OCI-LY7 (cell line): ENCODE measurements around the gene TP53TG3E. TPM values are rescaled to one million over a fixed set of nuclear protein-coding genes. Genes with fewer than 3 reads are reported as not detected.

ENCODE experiments used
- small RNA-seq: library from RNA; depleted of rRNA; stranded (forward); fragments of <200 nt; gene quantifications from one replicate; pipeline ENCODE3, GENCODE V24; 2014
- total RNA-seq, 2 experiments: library from RNA; depleted of rRNA in 1 of 2; stranded (reverse); fragments of >200 nt in 1 of 2; shearing (Covaris generic) in 1 of 2; gene quantifications; 2 replicates each; pipeline ENCODE4 v1.2.3, GENCODE V29; 2014 to 2022

TP53TG3E gene
- total RNA-seq, 2 experiments from 2014 or later = not detected

Small RNA genes within 50 kb of the gene (small RNA-seq; reads per million reads assigned to genes)
- not detected for gene AC141257.3

Other genes with a start within 250 kb of the TP53TG3E start
- gene TP53TG3C, start 110.1 kb upstream of the TP53TG3E start, total RNA-seq (2014; rRNA removed; shearing (Covaris generic)) = not detected in 2 replicates
- gene TP53TG3C, start 110.1 kb upstream of the TP53TG3E start, total RNA-seq (2022) = not detected in 2 replicates
- gene TP53TG3B, start 56.5 kb downstream of the TP53TG3E start, total RNA-seq (2014; rRNA removed; shearing (Covaris generic)) = not detected in 2 replicates
- not detected in 2 replicates for gene TP53TG3B, start 56.5 kb downstream of the TP53TG3E start, total RNA-seq (2022)
- not detected in 2 replicates for gene TP53TG3F, start 155.3 kb downstream of the TP53TG3E start, total RNA-seq (2014; rRNA removed; shearing (Covaris generic))
- not detected in 2 replicates for gene TP53TG3F, start 155.3 kb downstream of the TP53TG3E start, total RNA-seq (2022)